Endothelial cell of umbilical vein (primary cell): ENCODE results near the gene GET4. TPM values are rescaled to one million over a fixed set of nuclear protein-coding genes. Genes with fewer than 3 reads are reported as not detected.

Source experiments
- BruUV-seq: library from RNA; stranded (reverse); fragments of 400-500 nt; replicated peaks from 2 replicates; lab custom pipeline; 2021; lab: Mats Ljungman, UMichigan
- CTCF ChIA-PET: fragments of 300-600, 350-600 bp; sonication (Branson Sonifier 250); formaldehyde crosslinking; loops from one replicate; lab custom pipeline; 2021; ENCODE audit warnings: antibody characterized with exemption, inconsistent platforms; lab: Charles Lee
- POLR2A ChIA-PET: fragments of 300-600, 350-600 bp; sonication (Branson Sonifier 250); formaldehyde crosslinking; loops from one replicate; lab custom pipeline; 2021; ENCODE audit warnings: antibody characterized with exemption, inconsistent platforms; lab: Charles Lee
- DNase-seq: peaks from one replicate; pipeline ENCODE4 v3.0.0-alpha.2; 2011; ENCODE audit warnings: low read depth, low spot score
- FAIRE-seq: peaks from 2 replicates; lab custom pipeline; 2011; peaks lifted over from hg19 to GRCh38; lab: Jason Lieb, UNC
- H2AFZ ChIP-seq: 2 replicates; pipeline ENCODE4 v1.6.0; 2012; ENCODE audit warnings: low read depth, low read length, control low read depth, inconsistent platforms
- H3K27ac ChIP-seq: 2 replicates; pipeline ENCODE4 v1.5.1; 2011; ENCODE audit warnings: low read depth, mild to moderate bottlenecking, control low read depth, low read length, moderate library complexity; ENCODE audit not compliant: insufficient read depth
- H3K27me3 ChIP-seq, 2 experiments: 2 replicates each; pipeline versions ENCODE4 v1.6.0 to v1.6.1; 2011; ENCODE audit warnings: low read length in 2 of 2, mixed read lengths in 1 of 2; ENCODE audit not compliant: control insufficient read depth in 2 of 2, insufficient read depth in 2 of 2
- H3K36me3 ChIP-seq, 2 experiments: 2 replicates in 1 of 2; 3 replicates in 1 of 2; pipeline ENCODE4 v1.5.1; 2011; ENCODE audit warnings: low read length in 2 of 2, mild to moderate bottlenecking in 1 of 2, moderate library complexity in 1 of 2; ENCODE audit not compliant: control insufficient read depth in 2 of 2, insufficient read depth in 2 of 2; ENCODE audit errors: extremely low read depth in 1 of 2
- H3K4me1 ChIP-seq: 3 replicates; pipeline ENCODE4 v1.5.1; 2011; ENCODE audit warnings: mild to moderate bottlenecking, low read length; ENCODE audit not compliant: control insufficient read depth, insufficient read depth; ENCODE audit errors: extremely low read depth
- H3K4me2 ChIP-seq: 2 replicates; pipeline ENCODE4 v1.6.1; 2011; ENCODE audit warnings: low read length, control low read depth, mixed read lengths; ENCODE audit not compliant: insufficient read depth
- H3K4me3 ChIP-seq, 3 experiments: fragments of 200-600 bp in 1 of 3; sonication (generic), shearing (Covaris generic) in 1 of 3; replicated peaks in 1 of 3; 2 replicates each; pipeline ENCODE4 v1.5.1; 2011 to 2016; ENCODE audit warnings: control low read depth in 3 of 3, low read length in 3 of 3, mild to moderate bottlenecking in 2 of 3, inconsistent platforms in 1 of 3, low read depth in 1 of 3, moderate library complexity in 1 of 3; ENCODE audit not compliant: insufficient read depth in 1 of 3
- H3K79me2 ChIP-seq: 2 replicates; pipeline ENCODE4 v1.6.0; 2012; ENCODE audit warnings: low read length, inconsistent platforms; ENCODE audit not compliant: control insufficient read depth, insufficient read depth
- H3K9ac ChIP-seq: replicated peaks from 2 replicates; pipeline ENCODE3; 2011; ENCODE audit warnings: low read length, control low read depth; ENCODE audit not compliant: insufficient read depth; ENCODE audit errors: extremely low read depth
- H3K9me1 ChIP-seq: replicated peaks from 3 replicates; pipeline ENCODE4 v1.6.0; 2011; ENCODE audit warnings: mild to moderate bottlenecking, low read length; ENCODE audit not compliant: control insufficient read depth, insufficient read depth; ENCODE audit errors: extremely low read depth
- H3K9me3 ChIP-seq: replicated peaks from 2 replicates; pipeline ENCODE4 v1.5.1; 2012; ENCODE audit warnings: low read length, inconsistent platforms; ENCODE audit not compliant: control insufficient read depth, insufficient read depth
- H4K20me1 ChIP-seq: replicated peaks from 2 replicates; pipeline ENCODE3; 2011; ENCODE audit warnings: mild to moderate bottlenecking, low read length; ENCODE audit not compliant: control insufficient read depth, insufficient read depth; ENCODE audit errors: extremely low read depth
- EZH2 ChIP-seq: IDR thresholded peaks from 2 replicates; pipeline ENCODE4 v1.6.1; 2012; ENCODE audit warnings: borderline replicate concordance, low read depth, mild to moderate bottlenecking, moderate library complexity, low read length, inconsistent platforms; ENCODE audit not compliant: severe bottlenecking
- FOS ChIP-seq: IDR thresholded peaks from 2 replicates; pipeline ENCODE4 v1.6.1; 2011; ENCODE audit warnings: mild to moderate bottlenecking, low read length, moderate library complexity, borderline replicate concordance; ENCODE audit not compliant: insufficient read depth
- GATA2 ChIP-seq: IDR thresholded peaks from 2 replicates; pipeline ENCODE4 v1.7.0; 2011; ENCODE audit warnings: low read depth, mild to moderate bottlenecking, moderate library complexity, mixed read lengths, low read length; ENCODE audit not compliant: insufficient read length, insufficient read depth
- JUN ChIP-seq: IDR thresholded peaks from 2 replicates; pipeline ENCODE4 v1.6.1; 2011; ENCODE audit warnings: borderline replicate concordance, low read depth; ENCODE audit not compliant: insufficient read length, insufficient read depth
- MAX ChIP-seq: IDR thresholded peaks from 2 replicates; pipeline ENCODE4 v1.6.1; 2011; ENCODE audit not compliant: insufficient read depth, insufficient read length
- MYC ChIP-seq: IDR thresholded peaks from one replicate; pipeline ENCODE4 v1.6.1; 2011; ENCODE audit warnings: mild to moderate bottlenecking, low read depth, low read length
- POLR2A ChIP-seq: IDR thresholded peaks from 2 replicates; pipeline ENCODE4 v1.6.1; 2012; ENCODE audit warnings: low read depth, mild to moderate bottlenecking, control low read depth, low read length
- POLR2AphosphoS5 ChIP-seq: IDR thresholded peaks from 2 replicates; pipeline ENCODE4 v1.6.1; 2012; ENCODE audit warnings: low read depth, mild to moderate bottlenecking, control low read depth, low read length, moderate library complexity; ENCODE audit not compliant: insufficient read depth
- dilution Hi-C: fragments of 300-500 bp; cut with MboI; formaldehyde crosslinking; loops from one replicate; pipeline ENCODE4 v1.15.0; 2019; ENCODE audit warnings: low sequenced_read_pairs; ENCODE audit not compliant: extremely low pct_ligation_motif_present
- intact Hi-C: fragments of 100-400 bp; cut with micrococcal nuclease; formaldehyde crosslinking; loops from one replicate; pipeline ENCODE4 v1.10.0; 2022
- polyA plus RNA-seq, 4 experiments: library from polyadenylated mRNA; depleted of rRNA in 3 of 4; stranded (reverse) in 3 of 4; unstranded in 1 of 4; fragments of >200 nt; gene quantifications; 2 replicates each; pipeline versions ENCODE4 v1.2.1 to v1.2.3, GENCODE V29; 2011 to 2012; ENCODE audit warnings: missing spikeins in 1 of 4
- total RNA-seq: library from RNA; stranded (reverse); gene quantifications from 2 replicates; pipeline ENCODE4 v1.2.3, GENCODE V29; 2021
- TF ChIP-seq, protein P1 (sequence below), 2 donors: IDR thresholded peaks; 1 replicate in 1 of 2; 2 replicates in 1 of 2; pipeline ENCODE4 v1.5.1; 2011; ENCODE audit warnings: low read length in 2 of 2, mild to moderate bottlenecking in 2 of 2, moderate library complexity in 2 of 2, control low read depth in 1 of 2, inconsistent platforms in 1 of 2, low read depth in 1 of 2; ENCODE audit not compliant: insufficient read depth in 1 of 2; ENCODE audit errors: extremely low read depth in 1 of 2

GET4 gene
- total and polyA plus RNA-seq, 2 donors (not counting 3 experiments of a cell fraction or from before 2014, with no cell fraction given): 48.4 to 58.1 TPM

- Histone ChIP-seq H3K36me3 (peaks cover 12 to 60% of the 10 kb centered on the region in 2 experiments), H3K9me3 (no peaks in the 10 kb centered on the region), H3K4me3 (no peak overlapping the region), H4K20me1 (no peaks in the 10 kb centered on the region), H3K27ac (no peak overlapping the region), H2AFZ (no peak overlapping the region), H3K9ac (no peak overlapping the region), H3K27me3 (no peaks in the 10 kb centered on the region), H3K4me2 (no peak overlapping the region), H3K79me2 (peaks cover 23% of the 10 kb centered on the region), H3K4me1 (no peaks in the 10 kb centered on the region), H3K9me1 (no peaks in the 10 kb centered on the region)
- FAIRE-seq: no peak
- dilution Hi-C loops: no loop called here
- POLR2A ChIA-PET: no interaction called here
- CTCF ChIA-PET: no interaction called here
- no TSS peak for BruUV-seq
- no peak for DNase-seq
- intact Hi-C loops: no loop called here
- TF ChIP-seq POLR2A (no peak), FOS (no peak), EZH2 (no peak), MAX (no peak), JUN (no peak), MYC (no peak), GATA2 (no peak), POLR2AphosphoS5 (no peak)
- TF ChIP-seq, protein P1, sequence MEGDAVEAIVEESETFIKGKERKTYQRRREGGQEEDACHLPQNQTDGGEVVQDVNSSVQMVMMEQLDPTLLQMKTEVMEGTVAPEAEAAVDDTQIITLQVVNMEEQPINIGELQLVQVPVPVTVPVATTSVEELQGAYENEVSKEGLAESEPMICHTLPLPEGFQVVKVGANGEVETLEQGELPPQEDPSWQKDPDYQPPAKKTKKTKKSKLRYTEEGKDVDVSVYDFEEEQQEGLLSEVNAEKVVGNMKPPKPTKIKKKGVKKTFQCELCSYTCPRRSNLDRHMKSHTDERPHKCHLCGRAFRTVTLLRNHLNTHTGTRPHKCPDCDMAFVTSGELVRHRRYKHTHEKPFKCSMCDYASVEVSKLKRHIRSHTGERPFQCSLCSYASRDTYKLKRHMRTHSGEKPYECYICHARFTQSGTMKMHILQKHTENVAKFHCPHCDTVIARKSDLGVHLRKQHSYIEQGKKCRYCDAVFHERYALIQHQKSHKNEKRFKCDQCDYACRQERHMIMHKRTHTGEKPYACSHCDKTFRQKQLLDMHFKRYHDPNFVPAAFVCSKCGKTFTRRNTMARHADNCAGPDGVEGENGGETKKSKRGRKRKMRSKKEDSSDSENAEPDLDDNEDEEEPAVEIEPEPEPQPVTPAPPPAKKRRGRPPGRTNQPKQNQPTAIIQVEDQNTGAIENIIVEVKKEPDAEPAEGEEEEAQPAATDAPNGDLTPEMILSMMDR (IDR thresholded peaks at IDR 0.05; ENCODE audit: extremely low read depth in 1 of 2, insufficient read depth in 1 of 2, low read depth in 1 of 2, low read length in 2 of 2): no peak
Measured at GRCh38 chr7:889025-889390, 12.7 kb downstream of the GET4 start.
